GM19099 (cell line): ENCODE results near the gene UCMA.

ENCODE experiments used
- POLR2A ChIP-seq: IDR thresholded peaks from 3 replicates; pipeline ENCODE4 v1.6.1; 2011; ENCODE audit warnings: low read depth; ENCODE audit not compliant: insufficient read length; ENCODE audit errors: extremely low read depth

UCMA gene, protein sequence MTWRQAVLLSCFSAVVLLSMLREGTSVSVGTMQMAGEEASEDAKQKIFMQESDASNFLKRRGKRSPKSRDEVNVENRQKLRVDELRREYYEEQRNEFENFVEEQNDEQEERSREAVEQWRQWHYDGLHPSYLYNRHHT

DNA sequence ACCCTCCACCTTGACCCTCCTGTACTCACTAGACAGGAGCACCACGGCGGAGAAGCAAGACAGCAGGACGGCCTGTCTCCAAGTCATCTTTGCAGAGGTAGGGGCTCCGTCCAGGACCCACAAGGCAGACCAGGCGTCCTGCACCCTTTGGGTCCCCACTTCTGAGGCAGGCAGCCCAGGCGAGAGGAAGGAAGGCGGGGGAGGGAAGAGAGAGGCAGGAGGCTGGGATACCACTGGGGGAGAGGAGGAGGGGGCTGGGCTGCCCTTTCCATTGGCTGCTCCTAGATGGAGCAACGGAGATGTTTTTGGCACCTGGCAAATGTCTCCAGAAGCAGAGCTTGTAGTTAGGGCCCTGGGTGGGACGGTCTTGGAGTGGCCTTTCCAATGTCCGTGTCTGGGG, at the start of gene UCMA:
UCMA (minus strand) TSS at position 203 of the 400 bp plus-strand sequence; CDS start at position 87, 116 bp downstream.
- no peak for TF ChIP-seq POLR2A

- no peak for TF ChIP-seq POLR2A
Observed at GRCh38 chr10:13276749-13277365, 42.7 kb upstream of the UCMA start.

DNA sequence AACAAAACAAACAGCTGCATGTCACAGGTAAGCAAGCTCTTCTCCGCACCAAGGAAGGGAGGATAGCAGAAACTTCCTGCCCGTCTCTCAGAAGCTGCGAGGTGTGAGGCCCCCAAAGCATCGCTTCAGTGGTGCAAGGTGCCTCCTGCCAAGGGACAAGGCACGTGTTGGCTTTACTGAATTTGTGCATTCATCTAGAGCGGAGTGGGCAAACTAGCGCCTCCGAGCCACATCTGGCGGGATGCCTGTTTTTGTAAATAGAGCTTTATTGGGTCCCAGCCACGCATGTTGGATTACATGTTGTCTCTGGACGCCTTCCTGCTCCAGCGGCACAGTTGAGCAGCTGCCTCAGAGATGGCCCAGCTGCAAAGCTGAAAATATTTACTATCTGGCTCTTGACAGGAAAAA, 38.0 kb upstream of the UCMA start:
- TF ChIP-seq POLR2A = no peak

DNA sequence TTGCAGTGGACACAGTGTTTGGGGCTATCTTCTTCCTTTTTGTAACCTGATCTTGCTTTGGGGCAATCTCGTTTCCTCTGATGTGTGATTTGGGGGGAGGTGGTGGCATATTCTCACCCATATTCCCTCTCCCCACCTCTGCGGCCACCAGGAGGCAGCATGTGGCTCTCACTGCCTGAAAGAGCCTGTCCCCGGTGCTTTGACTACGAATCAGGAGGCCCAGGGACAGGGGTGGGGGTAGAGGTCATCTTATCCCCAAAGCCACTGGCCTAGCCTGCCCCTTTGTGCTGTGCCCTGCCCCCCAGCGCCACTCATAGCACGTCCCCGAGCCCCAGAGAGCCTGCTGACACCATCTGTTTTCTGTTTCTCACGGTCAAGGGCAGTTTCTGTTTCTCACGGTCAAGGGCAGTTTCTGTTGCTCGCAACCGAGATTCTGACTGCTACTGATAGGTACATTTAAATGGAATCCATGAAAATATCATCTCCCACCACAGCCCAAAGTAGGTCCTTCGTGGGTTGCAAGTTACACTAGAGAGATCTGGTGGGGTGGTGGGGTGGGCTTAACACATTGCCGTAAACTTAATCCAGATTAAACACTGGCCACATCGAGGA, 37.5 kb upstream of the UCMA start:
- no peak for TF ChIP-seq POLR2A

- TF ChIP-seq POLR2A = no peak
Observed at GRCh38 chr10:13270877-13271551, 36.8 kb upstream of the UCMA start.

DNA sequence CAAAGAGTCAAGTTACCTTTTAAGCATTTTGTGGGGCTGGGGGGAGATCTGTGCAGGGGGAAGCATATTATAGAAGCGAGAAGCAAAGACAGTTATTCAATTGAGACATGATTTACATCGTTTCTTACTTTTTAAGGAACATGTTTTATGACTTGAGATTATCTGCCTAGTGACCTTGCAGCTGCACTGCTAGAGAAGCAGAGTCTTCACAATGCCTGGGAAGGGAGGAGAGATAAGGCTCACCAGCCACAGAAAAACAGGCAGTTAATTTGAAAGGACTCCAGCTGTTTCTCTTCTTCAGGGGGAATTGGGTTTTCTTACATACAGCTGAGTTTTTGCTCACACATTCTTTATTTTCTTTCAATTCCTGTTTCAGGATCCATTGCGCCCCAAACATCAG, 34.7 kb upstream of the UCMA start:
- TF ChIP-seq POLR2A = no peak

DNA sequence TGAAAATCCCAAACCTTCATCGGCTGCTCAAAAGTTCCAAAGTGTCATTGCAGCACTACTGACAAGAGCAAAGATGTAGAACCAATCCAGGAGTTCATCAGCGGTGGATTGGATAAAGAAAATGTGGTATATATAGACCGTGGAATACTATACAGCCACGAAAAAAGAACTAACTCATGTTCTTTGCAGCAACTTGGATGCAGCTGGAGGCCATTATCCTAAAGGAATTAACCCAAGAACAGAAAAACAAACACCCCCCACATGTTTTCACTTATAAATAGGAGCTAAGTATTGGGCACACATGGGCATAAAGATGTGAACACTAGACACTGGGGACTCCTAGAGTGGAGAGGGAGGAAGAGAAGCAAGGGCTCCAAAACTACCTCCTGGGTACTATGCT, 34.1 kb upstream of the UCMA start:
- no peak for TF ChIP-seq POLR2A

DNA sequence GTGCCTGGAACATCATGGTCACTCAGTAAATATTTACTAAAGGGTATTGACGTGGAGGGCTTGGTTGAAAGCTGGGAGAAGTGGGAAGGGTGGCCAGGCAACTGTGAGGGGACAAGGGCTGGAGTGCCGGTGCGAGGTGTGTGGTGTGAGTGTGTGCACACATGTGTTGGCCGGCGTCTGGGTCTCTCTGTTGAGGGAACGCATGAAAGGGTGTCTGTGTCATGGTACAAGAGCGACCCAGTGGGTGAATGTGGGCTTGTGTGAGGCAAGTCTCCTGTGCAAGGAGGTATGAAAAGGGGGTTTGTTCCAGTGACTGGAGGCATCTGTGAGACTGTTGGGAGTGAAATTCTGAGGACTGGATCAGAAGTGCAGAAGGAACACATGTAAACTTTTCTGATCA, 29.4 kb upstream of the UCMA start:
- no peak for TF ChIP-seq POLR2A

DNA sequence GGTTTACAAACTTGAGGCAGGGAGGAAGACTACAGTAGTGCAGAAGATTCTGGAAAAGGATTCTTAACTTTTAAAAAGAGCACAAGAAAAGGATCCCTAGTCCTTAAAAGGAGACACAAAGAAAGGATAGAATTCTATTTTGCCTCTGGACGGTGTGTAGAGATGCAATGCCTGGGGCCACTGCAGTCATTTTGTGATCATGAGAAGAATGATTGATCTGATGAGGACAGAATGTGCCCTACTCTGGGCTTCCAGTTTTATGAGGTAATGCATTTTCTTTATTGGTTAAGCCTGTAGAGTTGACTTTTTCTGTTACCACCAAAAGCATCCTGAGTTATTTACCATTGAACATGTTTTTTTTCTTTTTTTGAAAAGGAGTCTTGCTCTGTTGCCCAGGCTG, 28.3 kb upstream of the UCMA start:
- no peak for TF ChIP-seq POLR2A

GRCh38 chr10:13257621-13258140, 23.5 kb upstream of the UCMA start:
- no peak for TF ChIP-seq POLR2A

GRCh38 chr10:13256627-13257026, 22.5 kb upstream of the UCMA start:
- no peak for TF ChIP-seq POLR2A

- no peak for TF ChIP-seq POLR2A
Observed at GRCh38 chr10:13253726-13254125, 19.6 kb upstream of the UCMA start.

DNA sequence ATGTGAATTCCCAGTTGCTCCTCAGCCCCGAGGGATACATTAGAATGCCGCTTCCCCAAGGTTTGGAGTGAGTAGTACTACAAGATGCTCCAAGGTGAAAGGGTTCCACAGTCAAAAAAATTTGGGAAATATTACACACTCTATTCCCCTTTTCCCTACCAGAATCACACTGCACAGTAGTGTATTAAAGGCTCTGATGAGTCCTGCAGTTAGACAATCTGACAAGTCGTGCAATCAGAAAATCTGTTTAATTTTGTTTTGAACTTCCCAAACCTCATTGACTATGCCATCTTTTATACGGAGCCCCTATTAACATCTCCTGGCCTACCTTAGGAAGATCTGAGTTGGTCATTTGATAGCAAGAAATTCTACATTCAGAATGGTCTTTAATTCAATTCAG, 13.6 kb upstream of the UCMA start:
- no peak for TF ChIP-seq POLR2A

DNA sequence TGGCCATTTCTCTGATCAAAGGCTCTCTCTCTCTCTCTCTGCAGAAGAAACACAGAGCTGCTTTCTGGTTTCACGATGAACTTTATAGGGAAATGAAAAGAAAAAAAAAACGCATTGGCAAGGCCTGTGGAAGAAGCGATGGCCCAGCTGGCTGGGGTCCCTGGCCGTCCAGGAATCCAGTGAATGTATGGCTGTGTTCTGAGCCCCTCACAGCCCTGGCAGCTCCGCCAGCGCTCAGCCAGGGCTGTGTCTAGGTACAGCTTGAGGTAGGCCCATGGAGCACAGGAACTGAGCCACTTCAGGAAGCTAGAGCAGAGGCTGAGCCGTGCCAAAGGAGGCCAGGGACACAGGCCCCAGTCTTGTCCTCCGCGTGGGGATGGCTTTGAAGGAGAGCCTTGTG, 13.1 kb upstream of the UCMA start:
- TF ChIP-seq POLR2A = no peak

DNA sequence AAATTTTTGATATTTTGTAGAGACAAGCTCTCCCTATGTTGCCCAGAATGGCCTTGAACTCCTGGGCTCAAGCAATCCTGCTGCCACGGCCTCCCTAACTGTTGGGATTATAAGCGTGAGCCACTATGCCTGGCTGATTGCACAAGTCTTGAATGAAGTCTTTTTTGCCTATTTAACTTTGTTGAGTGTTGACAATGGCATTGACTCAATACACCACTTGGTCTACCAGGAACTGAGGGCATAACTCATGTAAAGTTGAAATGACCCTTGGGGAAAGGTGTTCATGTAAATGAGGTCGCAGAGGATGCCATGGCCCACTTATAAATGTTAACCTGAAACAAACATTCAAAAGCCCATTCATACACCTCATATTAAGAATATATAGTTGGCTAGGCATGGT, 7.4 kb upstream of the UCMA start:
- TF ChIP-seq POLR2A = no peak

GRCh38 chr10:13239923-13240322, 5.7 kb upstream of the UCMA start:
- no peak for TF ChIP-seq POLR2A
